HL-60 (cell line): Measurements from ENCODE around the gene CRABP2.

ENCODE experiments used
- DNase-seq, 2 experiments: peaks; one replicate each; pipeline ENCODE4 v3.0.0-alpha.2; 2010 to 2020; ENCODE audit warnings: low read depth in 1 of 2, low spot score in 1 of 2
- H3K27ac ChIP-seq: fragments of 250-450 bp; sonication (Bioruptor Pico); replicated peaks from 2 replicates; pipeline ENCODE4 v1.5.1; 2020; ENCODE audit warnings: mild to moderate bottlenecking, moderate library complexity
- H3K27me3 ChIP-seq: fragments of 250-450 bp; sonication (Bioruptor Pico); 2 replicates; pipeline ENCODE4 v1.5.1; 2021; ENCODE audit warnings: mild to moderate bottlenecking, moderate library complexity; ENCODE audit not compliant: insufficient read depth, poor library complexity, severe bottlenecking
- H3K4me3 ChIP-seq: replicated peaks from 2 replicates; pipeline ENCODE4 v1.5.1; 2011; ENCODE audit warnings: mild to moderate bottlenecking, control low read depth, low read length; ENCODE audit not compliant: insufficient read depth
- CTCF ChIP-seq: IDR thresholded peaks from one replicate; pipeline ENCODE4 v1.5.1; 2011; ENCODE audit warnings: low read length, control low read depth, inconsistent platforms; ENCODE audit not compliant: insufficient read depth
- GABPA ChIP-seq: IDR thresholded peaks from 2 replicates; pipeline ENCODE4 v1.6.1; 2012; ENCODE audit warnings: low read depth
- POLR2AphosphoS5 ChIP-seq: IDR thresholded peaks from 2 replicates; pipeline ENCODE4 v1.6.1; 2012; ENCODE audit warnings: low read depth
- REST ChIP-seq: IDR thresholded peaks from 2 replicates; pipeline ENCODE4 v1.6.1; 2012; ENCODE audit warnings: low read depth; ENCODE audit not compliant: insufficient replicate concordance
- SPI1 ChIP-seq: IDR thresholded peaks from 2 replicates; pipeline ENCODE4 v1.6.1; 2012; ENCODE audit warnings: low read depth, mild to moderate bottlenecking, borderline replicate concordance

Gene CRABP2

GRCh38 chr1:156744786-156745419 lies 39.5 kb upstream of the CRABP2 start:
- H3K27me3 ChIP-seq: no peaks in the 10 kb centered on the region
- DNase-seq: no peak
- peak overlapping the region; percentile 28 for H3K27ac ChIP-seq
- H3K4me3 ChIP-seq: no peak overlapping the region
- TF ChIP-seq REST (no peak), CTCF (no peak), SPI1 (no peak), POLR2AphosphoS5 (no peak), GABPA (no peak)

GRCh38 chr1:156744344-156744743 lies 39.0 kb upstream of the CRABP2 start:
- TF ChIP-seq REST: no peak
- no peak for TF ChIP-seq GABPA
- TF ChIP-seq SPI1: no peak
- no peak for TF ChIP-seq CTCF
- TF ChIP-seq POLR2AphosphoS5: no peak
- H3K4me3 ChIP-seq: no peak overlapping the region
- H3K27ac ChIP-seq: peak overlapping the region; percentile 15; the same call in 1 of the 2 replicates
- H3K27me3 ChIP-seq: no peaks in the 10 kb centered on the region
- DNase-seq: no peak

- no peak overlapping the region for H3K4me3 ChIP-seq
- no peak for TF ChIP-seq SPI1
- TF ChIP-seq CTCF: no peak
- TF ChIP-seq POLR2AphosphoS5: no peak
- no peak for TF ChIP-seq GABPA
- TF ChIP-seq REST: no peak
- H3K27me3 ChIP-seq: no peaks in the 10 kb centered on the region
- no peak for DNase-seq
- H3K27ac ChIP-seq: peak overlapping the region; percentile 15; the same call in 1 of the 2 replicates
Observed at GRCh38 chr1:156743367-156744302, 38.3 kb upstream of the CRABP2 start.
